B cell (primary cell): ENCODE data around the gene TGFBR3. TPM values are rescaled to one million over a fixed set of nuclear protein-coding genes. Genes with fewer than 3 reads are reported as not detected.

ENCODE experiments used
- ATAC-seq: fragments of 200-7000 bp; cut with Tn5 transposase; one replicate; pipeline ENCODE4 v1.10.0; 2021; ENCODE audit warnings: low read depth, mild to moderate bottlenecking, moderate number of reproducible peaks, moderate library complexity
- CTCF ChIA-PET: fragments of 350-600 bp; sonication (Branson Sonifier 250); formaldehyde crosslinking; loops from one replicate; lab custom pipeline; 2021; ENCODE audit warnings: antibody characterized with exemption, inconsistent platforms; lab: Charles Lee
- POLR2A ChIA-PET: fragments of 350-600 bp; sonication (Branson Sonifier 250); formaldehyde crosslinking; loops from one replicate; lab custom pipeline; 2021; ENCODE audit warnings: antibody characterized with exemption; lab: Charles Lee
- DNase-seq: peaks from one replicate; pipeline ENCODE4 v3.0.0; 2013
- H2AFZ ChIP-seq: 2 replicates; pipeline ENCODE4 v1.6.1; 2012; ENCODE audit warnings: mild to moderate bottlenecking, low read depth, low read length; ENCODE audit not compliant: insufficient read depth, poor library complexity, severe bottlenecking
- H3K27ac ChIP-seq, 2 donors: 1 replicate in 1 of 2; 2 replicates in 1 of 2; pipeline ENCODE4 v1.5.1; 2012 to 2013; ENCODE audit warnings: low read length in 2 of 2, mild to moderate bottlenecking in 2 of 2, moderate library complexity in 1 of 2
- H3K27me3 ChIP-seq, 4 experiments: fragments of 200-600 bp in 1 of 4; sonication (generic) in 1 of 4; replicated peaks in 1 of 4; 1 replicate in 2 of 4; 2 replicates in 2 of 4; pipeline versions ENCODE4 v1.6.1 to v1.7.0; 2013 to 2016; ENCODE audit warnings: low read length in 3 of 4, mild to moderate bottlenecking in 2 of 4, mixed read lengths in 1 of 4, moderate library complexity in 1 of 4; ENCODE audit not compliant: insufficient read depth in 4 of 4, control insufficient read depth in 3 of 4; ENCODE audit errors: control extremely low read depth in 1 of 4
- H3K36me3 ChIP-seq, 2 experiments: replicated peaks in 1 of 2; 1 replicate in 1 of 2; 2 replicates in 1 of 2; pipeline versions ENCODE4 v1.6.1 to v1.7.1; 2013; ENCODE audit warnings: low read length in 1 of 2; ENCODE audit not compliant: insufficient read depth in 2 of 2, control insufficient read depth in 1 of 2; ENCODE audit errors: control extremely low read depth in 1 of 2, extremely low read depth in 1 of 2
- H3K4me1 ChIP-seq, 2 donors: fragments of 200-600 bp in 1 of 2; sonication (generic) in 1 of 2; 1 replicate in 1 of 2; 2 replicates in 1 of 2; pipeline versions ENCODE4 v1.5.1 to v1.6.1; 2013 to 2017; ENCODE audit warnings: low read length in 2 of 2; ENCODE audit not compliant: control insufficient read depth in 2 of 2, insufficient read depth in 2 of 2
- H3K4me2 ChIP-seq: replicated peaks from 2 replicates; pipeline ENCODE3; 2012; ENCODE audit warnings: mild to moderate bottlenecking, low read depth, low read length; ENCODE audit not compliant: poor library complexity, severe bottlenecking
- H3K4me3 ChIP-seq, 5 experiments: fragments of 200-600 bp in 1 of 5; sonication (generic) in 1 of 5; 1 replicate in 3 of 5; 2 replicates in 2 of 5; pipeline versions ENCODE4 v1.5.1 to v1.7.0; 2011 to 2016; ENCODE audit warnings: low read length in 4 of 5, mild to moderate bottlenecking in 4 of 5, low read depth in 2 of 5, control low read depth in 1 of 5, moderate library complexity in 1 of 5; ENCODE audit not compliant: insufficient read depth in 1 of 5; ENCODE audit errors: control extremely low read depth in 1 of 5, extremely low read depth in 1 of 5
- H3K79me2 ChIP-seq: fragments of 200-600 bp; sonication (generic); one replicate; pipeline ENCODE4 v1.6.0; 2016; ENCODE audit warnings: low read length; ENCODE audit not compliant: control insufficient read depth, insufficient read depth
- H3K9ac ChIP-seq: fragments of 200-600 bp; sonication (generic); 2 replicates; pipeline ENCODE4 v1.6.1; 2017; ENCODE audit warnings: mild to moderate bottlenecking, low read length, moderate library complexity
- H3K9me3 ChIP-seq, 3 donors: one replicate each; pipeline versions ENCODE4 v1.6.1 to v1.7.1; 2013; ENCODE audit warnings: low read length in 2 of 3; ENCODE audit not compliant: control insufficient read depth in 2 of 3, insufficient read depth in 1 of 3; ENCODE audit errors: control extremely low read depth in 1 of 3
- H4K20me1 ChIP-seq: 2 replicates; pipeline ENCODE4 v1.6.0; 2012; ENCODE audit warnings: mild to moderate bottlenecking, low read length; ENCODE audit not compliant: insufficient read depth, control insufficient read depth, poor library complexity, severe bottlenecking
- H3K27ac Mint-ChIP-seq: one replicate; pipeline ENCODE4 v1.8.0; 2021; ENCODE audit warnings: mixed read lengths
- H3K27me3 Mint-ChIP-seq: one replicate; pipeline ENCODE4 v1.8.0; 2021; ENCODE audit warnings: mixed read lengths
- H3K4me1 Mint-ChIP-seq: one replicate; pipeline ENCODE4 v1.8.0; 2021; ENCODE audit warnings: mixed read lengths
- H3K4me3 Mint-ChIP-seq: one replicate; pipeline ENCODE4 v1.8.0; 2021; ENCODE audit warnings: mixed read lengths
- H3K9me3 Mint-ChIP-seq: one replicate; pipeline ENCODE4 v1.8.0; 2022; ENCODE audit warnings: mixed read lengths; ENCODE audit not compliant: insufficient read depth
- CTCF ChIP-seq: fragments of 200-600 bp; IDR thresholded peaks from one replicate; pipeline ENCODE4 v1.8.0; 2022; ENCODE audit warnings: antibody characterized with exemption, mild to moderate bottlenecking
- EZH2 ChIP-seq: IDR thresholded peaks from 2 replicates; pipeline ENCODE4 v1.6.1; 2012; ENCODE audit warnings: borderline replicate concordance, low read depth, mild to moderate bottlenecking, moderate library complexity, low read length; ENCODE audit not compliant: insufficient read depth, poor library complexity, severe bottlenecking
- WGBS: methylation state at CpG from one replicate; pipeline ENCODE4 v1.1.5; 2013; ENCODE audit warnings: missing lambda C conversion rate; ENCODE audit not compliant: insufficient coverage; 5-methylcytosine and 5-hydroxymethylcytosine counted together
- intact Hi-C: fragments of 100-400 bp; cut with micrococcal nuclease; formaldehyde crosslinking; loops from one replicate; pipeline ENCODE4 v1.10.0; 2022
- polyA minus RNA-seq: library from RNA; depleted of rRNA, polyadenylated mRNA; stranded (reverse); fragments of >200 nt; gene quantifications from 2 replicates; pipeline ENCODE4 v1.2.3, GENCODE V29; 2012
- polyA plus RNA-seq: library from polyadenylated mRNA; depleted of rRNA; stranded (reverse); fragments of >200 nt; gene quantifications from 2 replicates; pipeline ENCODE4 v1.2.3, GENCODE V29; 2012
- total RNA-seq, 2 donors: library from RNA; stranded (reverse); fragments of 120-200 nt in 1 of 2; gene quantifications; 1 replicate in 1 of 2; 2 replicates in 1 of 2; pipeline versions ENCODE4 v1.2.3 to v1.2.4, GENCODE V29; 2013 to 2022

The TGFBR3 gene
- 0.12 and 0.19 TPM in 2 replicates for total RNA-seq
- 1.3 TPM for total RNA-seq (2013)
- 0.10 and 0.17 TPM in 2 replicates for polyA plus RNA-seq
- polyA minus RNA-seq: 0.34 and 2.3 TPM in 2 replicates

- peak within 1 kb of the TSS; percentile 75 for H2AFZ ChIP-seq
- no peaks in the 10 kb centered on the region for H3K36me3 ChIP-seq
- H3K4me3 ChIP-seq: peak within 1 kb of the TSS; percentile 32 to 62 (median 53)
- H3K4me1 ChIP-seq: peaks cover 15 to 18% of the 10 kb centered on the region in 2 donors
- ChIA-PET POLR2A (no interaction called here), CTCF (interaction anchor here (0.6 kb wide), 1 partner anchor 18 kb away, joined by 6 read pairs; no protein-coding TSS in a partner anchor)
- H3K9ac ChIP-seq: peak within 1 kb of the TSS; percentile 66
- peaks cover 0 to 7% (median 0%) of the 10 kb centered on the region in 3 donors for H3K9me3 ChIP-seq
- TF ChIP-seq EZH2: no peak
- no peak for TF ChIP-seq CTCF
- peaks cover 0 to 32% (median 20%) of the 10 kb centered on the region in 4 experiments for H3K27me3 ChIP-seq
- ATAC-seq: peak; percentile 70
- H3K79me2 ChIP-seq: no peaks in the 10 kb centered on the region
- H3K27ac ChIP-seq: no peak within 1 kb of the TSS
- DNase-seq: peak; percentile 42
- intact Hi-C loops: no loop called here
- H4K20me1 ChIP-seq: no peaks in the 10 kb centered on the region
- H3K4me2 ChIP-seq: peak within 1 kb of the TSS; percentile 92
- Mint-ChIP-seq H3K4me1 (peaks cover 18% of the 10 kb centered on the region), H3K27ac (no peak within 1 kb of the TSS), H3K27me3 (peaks cover 49% of the 10 kb centered on the region), H3K9me3 (no peaks in the 10 kb centered on the region), H3K4me3 (peak within 1 kb of the TSS; percentile 90)
- WGBS: under 1% methylated on average over 92 of the region's 92 CpGs
Observed at GRCh38 chr1:91885716-91886506, at the start of gene TGFBR3. Gene TGFBR3 (minus strand): TSS chr1:91886151. CDS start chr1:91861531, 24,620 bp downstream.

GRCh38 chr1:91929250-91929649 lies 43.3 kb upstream of the TGFBR3 start:
- Histone ChIP-seq H3K36me3 (no peaks in the 10 kb centered on the region), H3K4me3 (no peak overlapping the region), H3K27me3 (no peaks in the 10 kb centered on the region), H2AFZ (no peak overlapping the region), H3K9me3 (no peaks in the 10 kb centered on the region), H3K79me2 (no peaks in the 10 kb centered on the region), H3K4me1 (no peaks in the 10 kb centered on the region), H4K20me1 (no peaks in the 10 kb centered on the region), H3K9ac (no peak overlapping the region), H3K4me2 (no peak overlapping the region), H3K27ac (no peak overlapping the region)
- no peaks in the 10 kb centered on the region for H3K27me3 Mint-ChIP-seq
- TF ChIP-seq CTCF (no peak), EZH2 (no peak)
- CTCF ChIA-PET: interaction anchor here (0.6 to 7.3 kb wide), 8 partner anchors 10 to 1884 kb away, joined by 3 to 93 read pairs (median 5); no protein-coding TSS in a partner anchor
- no peak overlapping the region for H3K27ac Mint-ChIP-seq
- H3K4me1 Mint-ChIP-seq: no peaks in the 10 kb centered on the region
- intact Hi-C loops: no loop called here
- no peak overlapping the region for H3K4me3 Mint-ChIP-seq
- ATAC-seq: no peak
- POLR2A ChIA-PET: no interaction called here
- H3K9me3 Mint-ChIP-seq: no peaks in the 10 kb centered on the region
- no peak for DNase-seq
- WGBS: 79% methylated on average over 2 of the region's 2 CpGs
